Measurements from ENCODE around the gene ZBTB7B. TPM values are rescaled to one million over a fixed set of nuclear protein-coding genes. Genes with fewer than 3 reads are reported as not detected.
A peak's percentile ranks its signal among the peaks of the same experiment; 100 is the strongest.

The ZBTB7B gene
- polyA plus RNA-seq, 3 donors, result 6.3 to 149 (median 9.6) TPM

DNA sequence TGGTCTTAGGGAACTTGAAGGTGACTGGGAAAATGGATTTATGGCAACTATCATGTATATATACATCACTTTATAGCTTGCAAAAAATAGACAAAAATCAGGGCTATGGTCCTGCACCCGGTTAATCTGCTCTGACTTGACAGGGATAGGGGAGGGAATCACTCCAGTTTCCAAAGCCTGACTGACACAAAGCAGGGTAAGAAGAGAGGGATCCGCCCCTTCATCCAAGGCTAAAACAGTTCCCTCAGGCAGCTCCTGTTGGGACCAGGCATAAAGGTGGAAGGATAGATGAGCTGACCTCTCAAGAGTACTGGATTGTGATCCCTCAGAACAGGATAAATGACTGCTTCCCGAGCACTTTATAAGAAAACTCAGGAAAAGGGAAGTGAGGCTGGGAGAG is 48.1 kb upstream of the ZBTB7B start:
- Histone ChIP-seq H3K9ac (ENCODE audit: insufficient read depth, low read length, poor library complexity, severe bottlenecking) (no peak overlapping the region), H3K36me3 (replicated peaks in 1 of 2; ENCODE audit: control insufficient read depth in 1 of 2, insufficient read depth in 2 of 2, low read length in 2 of 2) (peaks cover 24 to 35% of the 10 kb centered on the region in 2 donors), H3K27me3 (ENCODE audit: control insufficient read depth in 2 of 2, insufficient read depth in 2 of 2, low read length in 2 of 2) (no peaks in the 10 kb centered on the region), H3K4me2 (replicated peaks; ENCODE audit: extremely low read depth, low read length, poor library complexity, severe bottlenecking) (peak overlapping the region; percentile 84), H3K79me2 (ENCODE audit: insufficient read depth, low read length) (peaks cover 43% of the 10 kb centered on the region), H4K20me1 (ENCODE audit: insufficient read depth, low read length) (peaks cover 45% of the 10 kb centered on the region), H2AFZ (ENCODE audit: insufficient read depth, low read depth, low read length, poor library complexity, severe bottlenecking) (no peak overlapping the region), H3K4me1 (ENCODE audit: control insufficient read depth in 1 of 2, insufficient read depth in 2 of 2, low read length in 2 of 2) (peaks cover 29 to 45% of the 10 kb centered on the region in 2 donors), H3K4me3 (replicated peaks in 1 of 3; ENCODE audit: low read depth in 2 of 3, low read length in 3 of 3) (peak overlapping the region in 1 of 3 experiments; percentile 82), H3K9me3 (replicated peaks in 1 of 2; ENCODE audit: control insufficient read depth in 1 of 2, insufficient read depth in 1 of 2, low read length in 2 of 2) (no peaks in the 10 kb centered on the region), H3K27ac (ENCODE audit: low read depth in 1 of 2, low read length in 2 of 2) (peak overlapping the region in 1 of 2 donors; percentile 76)
- peaks cover 22 to 31% of the 10 kb centered on the region in 2 donors for H3K36me3 Mint-ChIP-seq
- TF ChIP-seq, protein P1, sequence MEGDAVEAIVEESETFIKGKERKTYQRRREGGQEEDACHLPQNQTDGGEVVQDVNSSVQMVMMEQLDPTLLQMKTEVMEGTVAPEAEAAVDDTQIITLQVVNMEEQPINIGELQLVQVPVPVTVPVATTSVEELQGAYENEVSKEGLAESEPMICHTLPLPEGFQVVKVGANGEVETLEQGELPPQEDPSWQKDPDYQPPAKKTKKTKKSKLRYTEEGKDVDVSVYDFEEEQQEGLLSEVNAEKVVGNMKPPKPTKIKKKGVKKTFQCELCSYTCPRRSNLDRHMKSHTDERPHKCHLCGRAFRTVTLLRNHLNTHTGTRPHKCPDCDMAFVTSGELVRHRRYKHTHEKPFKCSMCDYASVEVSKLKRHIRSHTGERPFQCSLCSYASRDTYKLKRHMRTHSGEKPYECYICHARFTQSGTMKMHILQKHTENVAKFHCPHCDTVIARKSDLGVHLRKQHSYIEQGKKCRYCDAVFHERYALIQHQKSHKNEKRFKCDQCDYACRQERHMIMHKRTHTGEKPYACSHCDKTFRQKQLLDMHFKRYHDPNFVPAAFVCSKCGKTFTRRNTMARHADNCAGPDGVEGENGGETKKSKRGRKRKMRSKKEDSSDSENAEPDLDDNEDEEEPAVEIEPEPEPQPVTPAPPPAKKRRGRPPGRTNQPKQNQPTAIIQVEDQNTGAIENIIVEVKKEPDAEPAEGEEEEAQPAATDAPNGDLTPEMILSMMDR (IDR thresholded peaks at IDR 0.05), result no peak
- peak overlapping the region in 4 of 7 donors; percentile 1 to 96 (median 54) for H3K27ac Mint-ChIP-seq
- intact Hi-C loops (cut with micrococcal nuclease), result no loop called here
- peaks cover 0 to 5% (median 1%) of the 10 kb centered on the region in 3 donors for H3K27me3 Mint-ChIP-seq (ENCODE audit: low read depth in 3 of 3)
- DNase-seq, result no peak
- H3K9me3 Mint-ChIP-seq, result no peaks in the 10 kb centered on the region
- peaks cover 52% of the 10 kb centered on the region for H3K4me1 Mint-ChIP-seq
- H3K4me3 Mint-ChIP-seq, result peak overlapping the region in 1 of 2 donors; percentile 94
- WGBS (ENCODE audit: insufficient coverage), result 83% methylated on average over 1 of the region's 3 CpGs

DNA sequence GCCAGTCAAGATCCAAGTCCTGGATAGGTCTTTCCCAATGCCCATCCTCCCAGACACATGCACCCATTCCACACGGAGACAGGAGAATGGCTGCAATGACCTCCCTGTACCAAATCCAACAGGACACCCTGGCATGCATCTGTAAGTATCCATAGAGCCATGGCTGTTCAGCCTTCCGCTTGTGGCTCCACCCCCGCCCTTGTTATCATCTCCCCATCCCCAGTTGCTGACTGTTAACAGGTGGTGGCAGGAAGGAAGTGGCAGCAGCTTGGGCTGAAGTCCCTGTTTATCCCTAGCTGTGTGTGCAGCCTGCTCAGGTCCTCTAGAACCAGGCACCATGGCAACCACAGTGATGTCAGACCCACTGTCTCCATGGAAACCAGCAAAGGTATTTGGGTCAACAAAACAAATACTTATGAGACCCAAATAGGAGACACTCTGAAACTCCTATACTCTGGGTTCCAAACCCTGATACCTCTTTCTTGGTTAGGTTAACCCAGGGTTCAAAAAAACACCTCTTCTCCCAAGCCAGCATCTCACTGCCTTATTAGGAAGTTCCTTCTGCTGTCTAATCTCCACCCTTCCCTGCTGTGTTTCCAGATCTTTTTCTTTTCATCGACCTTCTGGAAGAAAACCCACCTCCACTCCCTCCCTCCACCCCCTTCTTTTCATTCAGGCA is 47.4 kb upstream of the ZBTB7B start:
- Histone ChIP-seq H3K4me2 (replicated peaks; ENCODE audit: extremely low read depth, low read length, poor library complexity, severe bottlenecking) (peak overlapping the region; percentile 84), H3K4me1 (ENCODE audit: control insufficient read depth in 1 of 2, insufficient read depth in 2 of 2, low read length in 2 of 2) (peaks cover 30 to 47% of the 10 kb centered on the region in 2 donors), H2AFZ (ENCODE audit: insufficient read depth, low read depth, low read length, poor library complexity, severe bottlenecking) (peak overlapping the region; percentile 79), H3K9me3 (replicated peaks in 1 of 2; ENCODE audit: control insufficient read depth in 1 of 2, insufficient read depth in 1 of 2, low read length in 2 of 2) (no peaks in the 10 kb centered on the region), H3K27ac (ENCODE audit: low read depth in 1 of 2, low read length in 2 of 2) (peak overlapping the region in 1 of 2 donors; percentile 76), H3K36me3 (replicated peaks in 1 of 2; ENCODE audit: control insufficient read depth in 1 of 2, insufficient read depth in 2 of 2, low read length in 2 of 2) (peaks cover 26 to 36% of the 10 kb centered on the region in 2 donors), H4K20me1 (ENCODE audit: insufficient read depth, low read length) (peaks cover 48% of the 10 kb centered on the region), H3K9ac (ENCODE audit: insufficient read depth, low read length, poor library complexity, severe bottlenecking) (peak overlapping the region; percentile 42), H3K4me3 (replicated peaks in 1 of 3; ENCODE audit: low read depth in 2 of 3, low read length in 3 of 3) (peak overlapping the region; percentile 79 to 93 (median 82)), H3K27me3 (ENCODE audit: control insufficient read depth in 2 of 2, insufficient read depth in 2 of 2, low read length in 2 of 2) (no peaks in the 10 kb centered on the region), H3K79me2 (ENCODE audit: insufficient read depth, low read length) (peaks cover 48% of the 10 kb centered on the region)
- Mint-ChIP-seq H3K27ac (peak overlapping the region; percentile 90 to 99 (median 95)), H3K36me3 (peaks cover 24 to 32% of the 10 kb centered on the region in 2 donors), H3K4me3 (peak overlapping the region; percentile 94 to 99), H3K27me3 (ENCODE audit: low read depth in 3 of 3) (peaks cover 0 to 5% (median 1%) of the 10 kb centered on the region in 3 donors), H3K9me3 (no peaks in the 10 kb centered on the region), H3K4me1 (peaks cover 56% of the 10 kb centered on the region)
- 0% methylated on average over 2 of the region's 4 CpGs for WGBS (ENCODE audit: insufficient coverage)
- TF ChIP-seq, protein P1 (IDR thresholded peaks at IDR 0.05), result no peak
- intact Hi-C loops (cut with micrococcal nuclease), result no loop called here
- peak; percentile 49 to 64 (median 53) for DNase-seq
